Neural cell (in vitro differentiated cells): ENCODE measurements around the gene SDCBP2.

ENCODE experiments used
- EZH2 ChIP-seq: fragments of 200-600, 300-800 bp; shearing (Covaris generic), sonication (generic); IDR thresholded peaks from 2 replicates; pipeline ENCODE4 v1.6.1; 2014; ENCODE audit warnings: antibody characterized with exemption, low read length, borderline replicate concordance, mild to moderate bottlenecking; ENCODE audit not compliant: insufficient read depth, poor library complexity, severe bottlenecking
- MXI1 ChIP-seq: fragments of 450-650 bp; conservative IDR thresholded peaks from 2 replicates; pipeline ENCODE4 v1.6.1; 2014; ENCODE audit warnings: antibody characterized with exemption, mild to moderate bottlenecking; ENCODE audit not compliant: poor library complexity, severe bottlenecking
- POLR2AphosphoS5 ChIP-seq: IDR thresholded peaks from 2 replicates; pipeline ENCODE4 v1.6.1; 2012
- REST ChIP-seq: IDR thresholded peaks from 2 replicates; pipeline ENCODE4 v1.6.1; 2012; ENCODE audit warnings: borderline replicate concordance
- TAF1 ChIP-seq: IDR thresholded peaks from 2 replicates; pipeline ENCODE4 v1.6.1; 2012; ENCODE audit warnings: low read depth
- TF ChIP-seq, protein P1 (sequence below): fragments of 450-650 bp; IDR thresholded peaks from 2 replicates; pipeline ENCODE4 v1.5.1; 2014; ENCODE audit warnings: antibody characterized with exemption, mild to moderate bottlenecking, moderate library complexity; ENCODE audit not compliant: poor library complexity, severe bottlenecking

GRCh38 chr20:1317545-1318255 lies 11.2 kb downstream of the SDCBP2 start:
- TF ChIP-seq, protein P1, sequence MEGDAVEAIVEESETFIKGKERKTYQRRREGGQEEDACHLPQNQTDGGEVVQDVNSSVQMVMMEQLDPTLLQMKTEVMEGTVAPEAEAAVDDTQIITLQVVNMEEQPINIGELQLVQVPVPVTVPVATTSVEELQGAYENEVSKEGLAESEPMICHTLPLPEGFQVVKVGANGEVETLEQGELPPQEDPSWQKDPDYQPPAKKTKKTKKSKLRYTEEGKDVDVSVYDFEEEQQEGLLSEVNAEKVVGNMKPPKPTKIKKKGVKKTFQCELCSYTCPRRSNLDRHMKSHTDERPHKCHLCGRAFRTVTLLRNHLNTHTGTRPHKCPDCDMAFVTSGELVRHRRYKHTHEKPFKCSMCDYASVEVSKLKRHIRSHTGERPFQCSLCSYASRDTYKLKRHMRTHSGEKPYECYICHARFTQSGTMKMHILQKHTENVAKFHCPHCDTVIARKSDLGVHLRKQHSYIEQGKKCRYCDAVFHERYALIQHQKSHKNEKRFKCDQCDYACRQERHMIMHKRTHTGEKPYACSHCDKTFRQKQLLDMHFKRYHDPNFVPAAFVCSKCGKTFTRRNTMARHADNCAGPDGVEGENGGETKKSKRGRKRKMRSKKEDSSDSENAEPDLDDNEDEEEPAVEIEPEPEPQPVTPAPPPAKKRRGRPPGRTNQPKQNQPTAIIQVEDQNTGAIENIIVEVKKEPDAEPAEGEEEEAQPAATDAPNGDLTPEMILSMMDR, result no peak
- TF ChIP-seq REST (no peak), POLR2AphosphoS5 (no peak), MXI1 (no peak), EZH2 (no peak), TAF1 (no peak)
